GM13977 (cell line): ENCODE data around the gene LZTR1.

Experiments used
- DNase-seq: peaks from one replicate; pipeline ENCODE4 v3.0.0; 2012; ENCODE audit warnings: low spot score
- CTCF ChIP-seq: IDR thresholded peaks from 2 replicates; pipeline ENCODE4 v1.5.1; 2012; ENCODE audit warnings: mild to moderate bottlenecking, control low read depth; ENCODE audit not compliant: insufficient read depth; ENCODE audit errors: extremely low read depth, missing control alignments
- in situ Hi-C: fragments of 300-500 bp; cut with MboI; formaldehyde crosslinking; loops from one replicate; pipeline ENCODE4 v1.12.0; 2022; ENCODE audit warnings: low sequenced_read_pairs, low pct_unique_long_range_greater_than_20kb, mixed read lengths, inconsistent platforms; ENCODE audit not compliant: unreplicated experiment

The LZTR1 gene

GRCh38 chr22:20946080-20946986, 35.8 kb upstream of the LZTR1 start:
- in situ Hi-C loops, result no loop called here
- DNase-seq, result no peak
- TF ChIP-seq CTCF, result no peak

- no peak for DNase-seq
- in situ Hi-C loops, result no loop called here
- no peak for TF ChIP-seq CTCF
Measured at GRCh38 chr22:20946991-20947390, 35.1 kb upstream of the LZTR1 start.

GRCh38 chr22:20948450-20948849, 33.6 kb upstream of the LZTR1 start:
- TF ChIP-seq CTCF, result no peak
- DNase-seq, result no peak
- in situ Hi-C loops, result no loop called here

- in situ Hi-C loops, result no loop called here
- no peak for TF ChIP-seq CTCF
- DNase-seq, result no peak
Measured at GRCh38 chr22:20948989-20949388, 33.1 kb upstream of the LZTR1 start.

GRCh38 chr22:20949698-20950183, 32.4 kb upstream of the LZTR1 start:
- no peak for TF ChIP-seq CTCF
- in situ Hi-C loops, result no loop called here
- DNase-seq, result no peak

- in situ Hi-C loops, result no loop called here
Measured at GRCh38 chr22:20951151-20951931, 30.8 kb upstream of the LZTR1 start.

More at GRCh38 chr22:20951151-20951931, 30.8 kb upstream of the LZTR1 start:
- no peak for DNase-seq
- no peak for TF ChIP-seq CTCF
